B cell (primary cell): ENCODE measurements around the gene DCDC2C. TPM values are rescaled to one million over a fixed set of nuclear protein-coding genes. Genes with fewer than 3 reads are reported as not detected.

Experiments
- ATAC-seq: fragments of 200-7000 bp; cut with Tn5 transposase; one replicate; pipeline ENCODE4 v1.10.0; 2021; ENCODE audit warnings: low read depth, mild to moderate bottlenecking, moderate number of reproducible peaks, moderate library complexity
- CTCF ChIA-PET: fragments of 350-600 bp; sonication (Branson Sonifier 250); formaldehyde crosslinking; loops from one replicate; lab custom pipeline; 2021; ENCODE audit warnings: antibody characterized with exemption, inconsistent platforms; lab: Charles Lee
- POLR2A ChIA-PET: fragments of 350-600 bp; sonication (Branson Sonifier 250); formaldehyde crosslinking; loops from one replicate; lab custom pipeline; 2021; ENCODE audit warnings: antibody characterized with exemption; lab: Charles Lee
- DNase-seq: peaks from one replicate; pipeline ENCODE4 v3.0.0; 2013
- H2AFZ ChIP-seq: 2 replicates; pipeline ENCODE4 v1.6.1; 2012; ENCODE audit warnings: mild to moderate bottlenecking, low read depth, low read length; ENCODE audit not compliant: insufficient read depth, poor library complexity, severe bottlenecking
- H3K27ac ChIP-seq, 2 donors: 1 replicate in 1 of 2; 2 replicates in 1 of 2; pipeline ENCODE4 v1.5.1; 2012 to 2013; ENCODE audit warnings: low read length in 2 of 2, mild to moderate bottlenecking in 2 of 2, moderate library complexity in 1 of 2
- H3K27me3 ChIP-seq, 4 experiments: fragments of 200-600 bp in 1 of 4; sonication (generic) in 1 of 4; replicated peaks in 1 of 4; 1 replicate in 2 of 4; 2 replicates in 2 of 4; pipeline versions ENCODE4 v1.6.1 to v1.7.0; 2013 to 2016; ENCODE audit warnings: low read length in 3 of 4, mild to moderate bottlenecking in 2 of 4, mixed read lengths in 1 of 4, moderate library complexity in 1 of 4; ENCODE audit not compliant: insufficient read depth in 4 of 4, control insufficient read depth in 3 of 4; ENCODE audit errors: control extremely low read depth in 1 of 4
- H3K36me3 ChIP-seq, 2 experiments: replicated peaks in 1 of 2; 1 replicate in 1 of 2; 2 replicates in 1 of 2; pipeline versions ENCODE4 v1.6.1 to v1.7.1; 2013; ENCODE audit warnings: low read length in 1 of 2; ENCODE audit not compliant: insufficient read depth in 2 of 2, control insufficient read depth in 1 of 2; ENCODE audit errors: control extremely low read depth in 1 of 2, extremely low read depth in 1 of 2
- H3K4me1 ChIP-seq, 2 donors: fragments of 200-600 bp in 1 of 2; sonication (generic) in 1 of 2; 1 replicate in 1 of 2; 2 replicates in 1 of 2; pipeline versions ENCODE4 v1.5.1 to v1.6.1; 2013 to 2017; ENCODE audit warnings: low read length in 2 of 2; ENCODE audit not compliant: control insufficient read depth in 2 of 2, insufficient read depth in 2 of 2
- H3K4me2 ChIP-seq: replicated peaks from 2 replicates; pipeline ENCODE3; 2012; ENCODE audit warnings: mild to moderate bottlenecking, low read depth, low read length; ENCODE audit not compliant: poor library complexity, severe bottlenecking
- H3K4me3 ChIP-seq, 5 experiments: fragments of 200-600 bp in 1 of 5; sonication (generic) in 1 of 5; 1 replicate in 3 of 5; 2 replicates in 2 of 5; pipeline versions ENCODE4 v1.5.1 to v1.7.0; 2011 to 2016; ENCODE audit warnings: low read length in 4 of 5, mild to moderate bottlenecking in 4 of 5, low read depth in 2 of 5, control low read depth in 1 of 5, moderate library complexity in 1 of 5; ENCODE audit not compliant: insufficient read depth in 1 of 5; ENCODE audit errors: control extremely low read depth in 1 of 5, extremely low read depth in 1 of 5
- H3K79me2 ChIP-seq: fragments of 200-600 bp; sonication (generic); one replicate; pipeline ENCODE4 v1.6.0; 2016; ENCODE audit warnings: low read length; ENCODE audit not compliant: control insufficient read depth, insufficient read depth
- H3K9ac ChIP-seq: fragments of 200-600 bp; sonication (generic); 2 replicates; pipeline ENCODE4 v1.6.1; 2017; ENCODE audit warnings: mild to moderate bottlenecking, low read length, moderate library complexity
- H3K9me3 ChIP-seq, 3 donors: one replicate each; pipeline versions ENCODE4 v1.6.1 to v1.7.1; 2013; ENCODE audit warnings: low read length in 2 of 3; ENCODE audit not compliant: control insufficient read depth in 2 of 3, insufficient read depth in 1 of 3; ENCODE audit errors: control extremely low read depth in 1 of 3
- H4K20me1 ChIP-seq: 2 replicates; pipeline ENCODE4 v1.6.0; 2012; ENCODE audit warnings: mild to moderate bottlenecking, low read length; ENCODE audit not compliant: insufficient read depth, control insufficient read depth, poor library complexity, severe bottlenecking
- H3K27ac Mint-ChIP-seq: one replicate; pipeline ENCODE4 v1.8.0; 2021; ENCODE audit warnings: mixed read lengths
- H3K27me3 Mint-ChIP-seq: one replicate; pipeline ENCODE4 v1.8.0; 2021; ENCODE audit warnings: mixed read lengths
- H3K4me1 Mint-ChIP-seq: one replicate; pipeline ENCODE4 v1.8.0; 2021; ENCODE audit warnings: mixed read lengths
- H3K4me3 Mint-ChIP-seq: one replicate; pipeline ENCODE4 v1.8.0; 2021; ENCODE audit warnings: mixed read lengths
- H3K9me3 Mint-ChIP-seq: one replicate; pipeline ENCODE4 v1.8.0; 2022; ENCODE audit warnings: mixed read lengths; ENCODE audit not compliant: insufficient read depth
- CTCF ChIP-seq: fragments of 200-600 bp; IDR thresholded peaks from one replicate; pipeline ENCODE4 v1.8.0; 2022; ENCODE audit warnings: antibody characterized with exemption, mild to moderate bottlenecking
- EZH2 ChIP-seq: IDR thresholded peaks from 2 replicates; pipeline ENCODE4 v1.6.1; 2012; ENCODE audit warnings: borderline replicate concordance, low read depth, mild to moderate bottlenecking, moderate library complexity, low read length; ENCODE audit not compliant: insufficient read depth, poor library complexity, severe bottlenecking
- WGBS: methylation state at CpG from one replicate; pipeline ENCODE4 v1.1.5; 2013; ENCODE audit warnings: missing lambda C conversion rate; ENCODE audit not compliant: insufficient coverage; 5-methylcytosine and 5-hydroxymethylcytosine counted together
- intact Hi-C: fragments of 100-400 bp; cut with micrococcal nuclease; formaldehyde crosslinking; loops from one replicate; pipeline ENCODE4 v1.10.0; 2022
- polyA plus RNA-seq: library from polyadenylated mRNA; depleted of rRNA; stranded (reverse); fragments of >200 nt; gene quantifications from 2 replicates; pipeline ENCODE4 v1.2.3, GENCODE V29; 2012
- total RNA-seq, 2 donors: library from RNA; stranded (reverse); fragments of 120-200 nt in 1 of 2; gene quantifications; 1 replicate in 1 of 2; 2 replicates in 1 of 2; pipeline versions ENCODE4 v1.2.3 to v1.2.4, GENCODE V29; 2013 to 2022

Gene DCDC2C
- total and polyA plus RNA-seq, 2 donors (not counting 1 experiment from before 2014, with no cell fraction given), result not detected

- H3K4me2 ChIP-seq, result no peak overlapping the region
- H3K9me3 ChIP-seq, result no peaks in the 10 kb centered on the region
- no peaks in the 10 kb centered on the region for H3K36me3 ChIP-seq
- Mint-ChIP-seq H3K27ac (no peak overlapping the region), H3K4me3 (no peak overlapping the region), H3K27me3 (peaks cover 7% of the 10 kb centered on the region), H3K9me3 (no peaks in the 10 kb centered on the region), H3K4me1 (no peaks in the 10 kb centered on the region)
- no peak for TF ChIP-seq EZH2
- TF ChIP-seq CTCF, result no peak
- ATAC-seq (no peak), DNase-seq (no peak)
- no peaks in the 10 kb centered on the region for H3K4me1 ChIP-seq
- no peaks in the 10 kb centered on the region for H4K20me1 ChIP-seq
- H3K27ac ChIP-seq, result no peak overlapping the region
- CTCF ChIA-PET, result no interaction called here
- H3K9ac ChIP-seq, result no peak overlapping the region
- POLR2A ChIA-PET, result no interaction called here
- 90% methylated on average over 9 of the region's 9 CpGs for WGBS
- no peak overlapping the region for H2AFZ ChIP-seq
- intact Hi-C loops, result no loop called here
- no peak overlapping the region for H3K4me3 ChIP-seq
- no peaks in the 10 kb centered on the region for H3K79me2 ChIP-seq
- no peaks in the 10 kb centered on the region for H3K27me3 ChIP-seq
Observed at GRCh38 chr2:3674066-3674845, 29.1 kb upstream of the DCDC2C start.

GRCh38 chr2:3675687-3676086 is 27.7 kb upstream of the DCDC2C start:
- ATAC-seq (no peak), DNase-seq (no peak)
- Mint-ChIP-seq H3K9me3 (no peaks in the 10 kb centered on the region), H3K4me3 (no peak overlapping the region), H3K27ac (no peak overlapping the region), H3K4me1 (no peaks in the 10 kb centered on the region), H3K27me3 (peaks cover 3% of the 10 kb centered on the region)
- Histone ChIP-seq H3K79me2 (no peaks in the 10 kb centered on the region), H3K9me3 (no peaks in the 10 kb centered on the region), H4K20me1 (no peaks in the 10 kb centered on the region), H3K4me3 (no peak overlapping the region), H3K27me3 (no peaks in the 10 kb centered on the region), H3K4me2 (no peak overlapping the region), H3K27ac (no peak overlapping the region), H3K9ac (no peak overlapping the region), H2AFZ (no peak overlapping the region), H3K4me1 (no peaks in the 10 kb centered on the region), H3K36me3 (no peaks in the 10 kb centered on the region)
- ChIA-PET CTCF (no interaction called here), POLR2A (no interaction called here)
- TF ChIP-seq EZH2, result no peak
- TF ChIP-seq CTCF, result no peak
- WGBS, result 92% methylated on average over 2 of the region's 4 CpGs
- intact Hi-C loops, result no loop called here
